K562 (cell line): ENCODE results near the gene SPATA3. TPM values are rescaled to one million over a fixed set of nuclear protein-coding genes. Genes with fewer than 3 reads are reported as not detected.

Experiments used
- ATAC-seq: fragments of 200-7000 bp; cut with Tn5 transposase; 3 replicates; pipeline ENCODE4 v1.9.1; 2020; ENCODE audit warnings: moderate library complexity
- BruUV-seq: library from RNA; stranded (reverse); fragments of 400-500 nt; replicated peaks from 2 replicates; lab custom pipeline; 2021; lab: Mats Ljungman, UMichigan
- CTCF ChIA-PET: fragments of 300-600 bp; formaldehyde crosslinking; extraction: SDS; loops from one replicate; lab custom pipeline; 2021; ENCODE audit warnings: low intra/inter-chr PET ratio; lab: Yijun Ruan, JAX
- POLR2A ChIA-PET: fragments of 300-600, 350-650 bp; sonication (Branson Sonifier 250); formaldehyde crosslinking; extraction: SDS; loops from one replicate; lab custom pipeline; 2021; ENCODE audit warnings: antibody characterized with exemption, inconsistent platforms; lab: Yijun Ruan, JAX
- DNase-seq, 4 experiments: peaks; one replicate each; pipeline versions ENCODE4 v3.0.0 to v3.0.0-alpha.2; 2011 to 2018; ENCODE audit warnings: low spot score in 3 of 4, mixed read lengths in 3 of 4; ENCODE audit errors: extremely low read depth in 1 of 4
- FAIRE-seq: peaks from 2 replicates; lab custom pipeline; 2011; peaks lifted over from hg19 to GRCh38; lab: Jason Lieb, UNC
- H2AFZ ChIP-seq: 2 replicates; pipeline ENCODE4 v1.6.0; 2011; ENCODE audit warnings: low read depth, low read length, control low read depth, inconsistent platforms
- H3K27ac ChIP-seq: fragments of 200-600 bp; 3 replicates; pipeline ENCODE4 v1.8.0; 2011; ENCODE audit warnings: low read depth, mild to moderate bottlenecking, control low read depth, inconsistent platforms, low read length, moderate library complexity, mixed read lengths; ENCODE audit errors: extremely low read depth
- H3K27me3 ChIP-seq, 2 experiments: fragments of 300-600 bp in 1 of 2; 2 replicates in 1 of 2; 3 replicates in 1 of 2; pipeline versions ENCODE4 v1.6.0 to v1.8.0; 2011; ENCODE audit warnings: inconsistent platforms in 2 of 2, low read length in 2 of 2, mild to moderate bottlenecking in 1 of 2, mixed read lengths in 1 of 2, moderate library complexity in 1 of 2; ENCODE audit not compliant: control insufficient read depth in 2 of 2, insufficient read depth in 2 of 2
- H3K36me3 ChIP-seq: fragments of 300-600 bp; 3 replicates; pipeline ENCODE4 v1.8.0; 2011; ENCODE audit warnings: mild to moderate bottlenecking, low read length, inconsistent platforms; ENCODE audit not compliant: control insufficient read depth, insufficient read depth
- H3K4me1 ChIP-seq, 2 experiments: fragments of 200-600 bp in 1 of 2; replicated peaks in 1 of 2; 2 replicates in 1 of 2; 3 replicates in 1 of 2; pipeline versions ENCODE4 v1.5.1 to v1.8.0; 2011; ENCODE audit warnings: inconsistent platforms in 2 of 2, low read length in 2 of 2, mild to moderate bottlenecking in 1 of 2, mixed read lengths in 1 of 2, moderate library complexity in 1 of 2; ENCODE audit not compliant: control insufficient read depth in 2 of 2, insufficient read depth in 2 of 2
- H3K4me2 ChIP-seq: 2 replicates; pipeline ENCODE4 v1.6.1; 2011; ENCODE audit warnings: low read length, control low read depth, inconsistent platforms, mixed read lengths; ENCODE audit not compliant: insufficient read depth
- H3K4me3 ChIP-seq: fragments of 200-600 bp; sonication (generic), shearing (Covaris generic); 2 replicates; pipeline ENCODE4 v1.5.1; 2016; ENCODE audit warnings: control low read depth, inconsistent platforms
- H3K79me2 ChIP-seq: fragments of 200-600 bp; 3 replicates; pipeline ENCODE4 v1.8.0; 2011; ENCODE audit warnings: low read length, inconsistent platforms; ENCODE audit not compliant: control insufficient read depth, insufficient read depth
- H3K9ac ChIP-seq, 2 experiments: 2 replicates each; pipeline versions ENCODE4 v1.6.0 to v1.6.1; 2011; ENCODE audit warnings: low read depth in 2 of 2, low read length in 2 of 2, control low read depth in 1 of 2, inconsistent platforms in 1 of 2, mild to moderate bottlenecking in 1 of 2, mixed read lengths in 1 of 2; ENCODE audit not compliant: insufficient read depth in 1 of 2
- H3K9me1 ChIP-seq: one replicate; pipeline ENCODE4 v1.6.0; 2011; ENCODE audit warnings: inconsistent platforms, mild to moderate bottlenecking, low read length, moderate library complexity; ENCODE audit not compliant: control insufficient read depth, insufficient read depth
- H3K9me3 ChIP-seq: replicated peaks from 2 replicates; pipeline ENCODE4 v1.5.1; 2011; ENCODE audit warnings: low read depth, low read length, inconsistent platforms; ENCODE audit not compliant: control insufficient read depth, insufficient read depth
- H4K20me1 ChIP-seq: replicated peaks from 2 replicates; pipeline ENCODE4 v1.6.1; 2011; ENCODE audit warnings: low read length, inconsistent platforms, mixed read lengths; ENCODE audit not compliant: control insufficient read depth, insufficient read depth
- BMI1 ChIP-seq: fragments of 150-350 bp; IDR thresholded peaks from 2 replicates; pipeline ENCODE4 v1.6.1; 2014; ENCODE audit warnings: low read length
- CREB1 ChIP-seq, 2 experiments: sonication (generic) in 1 of 2; formaldehyde crosslinking in 1 of 2; IDR thresholded peaks; 2 replicates each; pipeline versions ENCODE4 v1.6.1 to v1.8.0; 2012 to 2022; ENCODE audit warnings: inconsistent platforms in 1 of 2, mild to moderate bottlenecking in 1 of 2, missing genetic modification reagents in 1 of 2, moderate library complexity in 1 of 2
- ETS2 ChIP-seq: IDR thresholded peaks from 2 replicates; pipeline ENCODE4 v1.6.1; 2016; ENCODE audit warnings: borderline replicate concordance, missing genetic modification characterization, mild to moderate bottlenecking, moderate library complexity, missing compliant biosample characterization; ENCODE audit not compliant: poor library complexity, severe bottlenecking
- ETV6 ChIP-seq, 3 experiments: fragments of 150-350 bp in 1 of 3; sonication (generic) in 1 of 3; formaldehyde crosslinking in 1 of 3; IDR thresholded peaks; 2 replicates each; pipeline versions ENCODE4 v1.6.1 to v1.8.0; 2014 to 2022; ENCODE audit warnings: borderline replicate concordance in 2 of 3, low read depth in 2 of 3, antibody characterized with exemption in 1 of 3, low read length in 1 of 3, mild to moderate bottlenecking in 1 of 3, missing genetic modification reagents in 1 of 3
- POLR2H ChIP-seq: IDR thresholded peaks from 2 replicates; pipeline ENCODE4 v1.6.1; 2016; ENCODE audit warnings: missing genetic modification characterization, low read depth, mild to moderate bottlenecking, control low read depth, missing compliant biosample characterization, moderate library complexity
- RB1 ChIP-seq: fragments of 450-650 bp; IDR thresholded peaks from 2 replicates; pipeline ENCODE4 v1.6.1; 2017; ENCODE audit warnings: low read depth, mild to moderate bottlenecking
- TAF9B ChIP-seq: fragments of 450-650 bp; IDR thresholded peaks from 2 replicates; pipeline ENCODE4 v1.6.1; 2018; ENCODE audit warnings: mild to moderate bottlenecking; ENCODE audit not compliant: partially characterized antibody
- TEAD2 ChIP-seq: fragments of 450-650 bp; IDR thresholded peaks from 2 replicates; pipeline ENCODE4 v1.6.1; 2016; ENCODE audit warnings: missing genetic modification characterization, control low read depth, missing compliant biosample characterization
- ZBTB17 ChIP-seq: fragments of 450-650 bp; formaldehyde crosslinking; IDR thresholded peaks from 2 replicates; pipeline ENCODE4 v1.4.0; 2020; ENCODE audit warnings: mild to moderate bottlenecking
- ZC3H8 ChIP-seq: fragments of 450-650 bp; IDR thresholded peaks from 2 replicates; pipeline ENCODE4 v1.6.1; 2017
- ZFP30 ChIP-seq: fragments of 250-450 bp; sonication (Bioruptor Pico); IDR thresholded peaks from 2 replicates; pipeline ENCODE4 v1.8.0; 2022; ENCODE audit warnings: moderate library complexity, mild to moderate bottlenecking, inconsistent platforms, borderline replicate concordance
- WGBS: fragments of 100-300 bp; shearing (Covaris generic); methylation state at CpG from one replicate; pipeline ENCODE4 v1.1.6; 2016; ENCODE audit warnings: low coverage, mixed read lengths; ENCODE audit not compliant: insufficient coverage; ENCODE audit errors: missing lambda C conversion rate; 5-methylcytosine and 5-hydroxymethylcytosine counted together
- in situ Hi-C: fragments of 300-500 bp; cut with MboI; formaldehyde crosslinking; loops from 4 replicates; pipeline ENCODE4 v1.15.0; 2018; ENCODE audit warnings: inconsistent platforms, mixed read lengths
- intact Hi-C: fragments of 100-400 bp; cut with micrococcal nuclease; formaldehyde crosslinking; loops from 2 replicates; pipeline ENCODE4 v1.14.2; 2022
- polyA plus RNA-seq, 8 experiments: library from polyadenylated mRNA; depleted of rRNA in 4 of 8; stranded (reverse) in 5 of 8; unstranded in 3 of 8; fragments of >200 nt; fragmentation: Nextera tagmentation in 2 of 8; fragmentation: Illumina TruSeq in 1 of 8; extraction: Ambion mirVana in 2 of 8; extraction: Trizol in 1 of 8; gene quantifications; 2 replicates each; pipeline versions ENCODE4 v1.2.1 to v1.2.3, GENCODE V29; 2011 to 2014; ENCODE audit warnings: inconsistent platforms in 1 of 8, missing spikeins in 1 of 8
- total RNA-seq, 7 experiments: library from RNA; depleted of rRNA in 6 of 7; stranded (reverse); fragments of >200 nt in 6 of 7; fragmentation: Illumina TruSeq in 2 of 7; extraction: Trizol in 2 of 7; gene quantifications; 2 replicates each; pipeline versions ENCODE4 v1.2.1 to v1.2.3, GENCODE V29; 2011 to 2021; ENCODE audit warnings: low replicate concordance in 1 of 7
- TF ChIP-seq, protein P1 (sequence below), 2 experiments: IDR thresholded peaks in 1 of 2; conservative IDR thresholded peaks in 1 of 2; 2 replicates each; pipeline ENCODE4 v1.6.1; 2016; ENCODE audit warnings: low read depth in 2 of 2, mild to moderate bottlenecking in 1 of 2, missing compliant biosample characterization in 1 of 2, missing genetic modification characterization in 1 of 2, moderate library complexity in 1 of 2
- TF ChIP-seq, protein P2 (sequence below): fragments of 200-400 bp; formaldehyde crosslinking; IDR thresholded peaks from 2 replicates; pipeline ENCODE4 v1.6.1; 2017; ENCODE audit warnings: mild to moderate bottlenecking, low read depth, low read length, moderate library complexity

Gene SPATA3
- total and polyA plus RNA-seq, 9 of the 15 experiments (the other 6 are each of a cell fraction or from before 2014, with no cell fraction given): not detected

DNA sequence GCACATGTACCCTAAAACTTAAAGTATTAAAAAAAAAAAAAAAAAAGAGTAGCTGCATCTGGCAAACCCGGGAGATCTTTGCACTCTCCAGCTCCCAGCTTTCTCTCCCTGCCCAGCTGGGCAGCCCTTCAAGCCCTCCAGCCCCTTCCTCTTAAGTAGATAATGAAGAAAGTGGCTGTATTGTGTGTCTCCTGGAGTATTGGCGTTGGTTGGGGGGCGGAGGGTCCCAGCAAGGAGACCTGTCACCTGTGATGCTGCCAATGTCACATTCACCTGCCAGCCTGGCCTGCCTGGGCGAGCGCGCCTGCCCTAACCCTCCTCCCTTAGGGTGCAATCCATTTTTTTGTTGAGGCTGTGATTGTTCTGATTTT is 43.4 kb downstream of the SPATA3 start:
- Histone ChIP-seq H3K4me1 (peaks cover 0 to 11% of the 10 kb centered on the region in 2 experiments; a peak in 2 of 5 replicates), H2AFZ (no peak overlapping the region), H3K9me3 (no peaks in the 10 kb centered on the region), H4K20me1 (no peaks in the 10 kb centered on the region), H3K9ac (no peak overlapping the region), H3K36me3 (no peaks in the 10 kb centered on the region), H3K4me2 (no peak overlapping the region), H3K27ac (no peak overlapping the region), H3K27me3 (peaks cover 12 to 31% of the 10 kb centered on the region in 2 experiments), H3K9me1 (no peaks in the 10 kb centered on the region), H3K79me2 (no peaks in the 10 kb centered on the region), H3K4me3 (no peak overlapping the region)
- CTCF ChIA-PET: no interaction called here
- POLR2A ChIA-PET: no interaction called here
- no peak for ATAC-seq
- no peak for FAIRE-seq
- WGBS: 17% methylated on average over 5 of the region's 6 CpGs
- TF ChIP-seq ETS2 (tag) (no peak), ZFP30 (CRISPR knock-in tag) (no peak), POLR2H (no peak), TEAD2 (tag) (no peak), ETV6 (IDR thresholded peaks at IDR 0.05; ENCODE audit: borderline replicate concordance in 1 of 2, low read depth in 2 of 2, low read length in 1 of 2) (no peak), ETV6 (CRISPR knock-in tag; IDR thresholded peaks at IDR 0.05; ENCODE audit: borderline replicate concordance) (no peak), BMI1 (no peak), TAF9B (no peak), RB1 (no peak), CREB1 (IDR thresholded peaks at IDR 0.05) (no peak), CREB1 (CRISPR knock-in tag; IDR thresholded peaks at IDR 0.05) (no peak), ZC3H8 (no peak), ZBTB17 (no peak)
- TF ChIP-seq, protein P1, sequence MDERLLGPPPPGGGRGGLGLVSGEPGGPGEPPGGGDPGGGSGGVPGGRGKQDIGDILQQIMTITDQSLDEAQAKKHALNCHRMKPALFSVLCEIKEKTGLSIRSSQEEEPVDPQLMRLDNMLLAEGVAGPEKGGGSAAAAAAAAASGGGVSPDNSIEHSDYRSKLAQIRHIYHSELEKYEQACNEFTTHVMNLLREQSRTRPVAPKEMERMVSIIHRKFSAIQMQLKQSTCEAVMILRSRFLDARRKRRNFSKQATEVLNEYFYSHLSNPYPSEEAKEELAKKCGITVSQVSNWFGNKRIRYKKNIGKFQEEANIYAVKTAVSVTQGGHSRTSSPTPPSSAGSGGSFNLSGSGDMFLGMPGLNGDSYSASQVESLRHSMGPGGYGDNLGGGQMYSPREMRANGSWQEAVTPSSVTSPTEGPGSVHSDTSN (CRISPR knock-in tag; IDR thresholded peaks at IDR 0.05; ENCODE audit: low read depth): no peak
- TF ChIP-seq, protein P1 (tag; conservative IDR thresholded peaks at IDR 0.05; ENCODE audit: low read depth): no peak
- TF ChIP-seq, protein P2, sequence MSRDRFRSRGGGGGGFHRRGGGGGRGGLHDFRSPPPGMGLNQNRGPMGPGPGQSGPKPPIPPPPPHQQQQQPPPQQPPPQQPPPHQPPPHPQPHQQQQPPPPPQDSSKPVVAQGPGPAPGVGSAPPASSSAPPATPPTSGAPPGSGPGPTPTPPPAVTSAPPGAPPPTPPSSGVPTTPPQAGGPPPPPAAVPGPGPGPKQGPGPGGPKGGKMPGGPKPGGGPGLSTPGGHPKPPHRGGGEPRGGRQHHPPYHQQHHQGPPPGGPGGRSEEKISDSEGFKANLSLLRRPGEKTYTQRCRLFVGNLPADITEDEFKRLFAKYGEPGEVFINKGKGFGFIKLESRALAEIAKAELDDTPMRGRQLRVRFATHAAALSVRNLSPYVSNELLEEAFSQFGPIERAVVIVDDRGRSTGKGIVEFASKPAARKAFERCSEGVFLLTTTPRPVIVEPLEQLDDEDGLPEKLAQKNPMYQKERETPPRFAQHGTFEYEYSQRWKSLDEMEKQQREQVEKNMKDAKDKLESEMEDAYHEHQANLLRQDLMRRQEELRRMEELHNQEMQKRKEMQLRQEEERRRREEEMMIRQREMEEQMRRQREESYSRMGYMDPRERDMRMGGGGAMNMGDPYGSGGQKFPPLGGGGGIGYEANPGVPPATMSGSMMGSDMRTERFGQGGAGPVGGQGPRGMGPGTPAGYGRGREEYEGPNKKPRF: no peak
- DNase-seq: no peak
- in situ Hi-C loops (no loop called here), intact Hi-C loops (no loop called here)
- BruUV-seq: no TSS peak
